ENCODE measurements around the gene TBC1D5.

GRCh38 chr3:17192995-17193394, 549.4 kb downstream of the TBC1D5 start:
- TF ChIP-seq EZH2 (IDR thresholded peaks at IDR 0.05; ENCODE audit: borderline replicate concordance, low read length), result no peak
- TF ChIP-seq CTCF (conservative IDR thresholded peaks at IDR 0.05 in 1 of 2, IDR thresholded peaks at IDR 0.05 in 1 of 2; ENCODE audit: extremely low read depth in 1 of 2, insufficient read depth in 1 of 2, low read depth in 1 of 2, low read length in 2 of 2), result no peak

Measured in mammary epithelial cell (primary cell).